PC-3 (cell line): Measurements from ENCODE around the gene RNF11. TPM values are rescaled to one million over a fixed set of nuclear protein-coding genes. Genes with fewer than 3 reads are reported as not detected.

Source experiments
- ATAC-seq: fragments of 200-7000 bp; cut with Tn5 transposase; 2 replicates; pipeline ENCODE4 v1.9.1; 2020; ENCODE audit warnings: mild to moderate bottlenecking, moderate library complexity
- BruUV-seq: library from RNA; stranded (reverse); fragments of 400-500 nt; replicated peaks from 2 replicates; lab custom pipeline; 2021; lab: Mats Ljungman, UMichigan
- CTCF ChIA-PET: fragments of 300-600 bp; sonication (Branson Sonifier 250); formaldehyde crosslinking; loops from one replicate; lab custom pipeline; 2022; ENCODE audit warnings: antibody characterized with exemption; lab: Charles Lee
- POLR2A ChIA-PET: fragments of 300-600 bp; sonication (Branson Sonifier 250); formaldehyde crosslinking; loops from one replicate; lab custom pipeline; 2022; ENCODE audit warnings: antibody characterized with exemption; ENCODE audit not compliant: unreplicated experiment; lab: Charles Lee
- DNase-seq: peaks from one replicate; pipeline ENCODE4 v3.0.0-alpha.2; 2015
- H2AFZ ChIP-seq: fragments of 300-600 bp; sonication (generic); 2 replicates; pipeline ENCODE4 v1.6.0; 2016; ENCODE audit warnings: antibody characterized with exemption, low read length
- H3F3A ChIP-seq: fragments of 300-600 bp; sonication (generic); one replicate; pipeline ENCODE4 v1.6.0; 2017; ENCODE audit warnings: antibody characterized with exemption, low read length, control low read depth, mild to moderate bottlenecking; ENCODE audit not compliant: unreplicated experiment
- H3K27ac ChIP-seq: fragments of 300-600 bp; sonication (generic); 2 replicates; pipeline ENCODE4 v1.5.1; 2016; ENCODE audit warnings: mild to moderate bottlenecking, low read length
- H3K27me3 ChIP-seq: fragments of 300-600 bp; sonication (generic); 2 replicates; pipeline ENCODE4 v1.6.1; 2016; ENCODE audit warnings: low read length, mixed read lengths
- H3K36me3 ChIP-seq: fragments of 300-600 bp; sonication (generic); 2 replicates; pipeline ENCODE4 v1.6.1; 2016; ENCODE audit warnings: low read depth, mixed run types, low read length, mixed read lengths
- H3K4me1 ChIP-seq: fragments of 300-600 bp; sonication (generic); 2 replicates; pipeline ENCODE4 v1.5.1; 2016; ENCODE audit warnings: low read length; ENCODE audit not compliant: insufficient read depth
- H3K4me2 ChIP-seq: fragments of 300-600 bp; sonication (generic); 2 replicates; pipeline ENCODE4 v1.6.0; 2016; ENCODE audit warnings: low read length
- H3K4me3 ChIP-seq: fragments of 300-600 bp; sonication (generic); 2 replicates; pipeline ENCODE4 v1.5.1; 2016; ENCODE audit warnings: mild to moderate bottlenecking, low read length, mixed read lengths
- H3K79me2 ChIP-seq: fragments of 300-600 bp; sonication (generic); 2 replicates; pipeline ENCODE4 v1.6.1; 2017; ENCODE audit warnings: low read length, mixed read lengths
- H3K9ac ChIP-seq: fragments of 300-600 bp; sonication (generic); 2 replicates; pipeline ENCODE4 v1.6.0; 2016; ENCODE audit warnings: mild to moderate bottlenecking, low read length
- H3K9me2 ChIP-seq: fragments of 300-600 bp; sonication (generic); replicated peaks from 2 replicates; pipeline ENCODE4 v1.6.1; 2016; ENCODE audit warnings: mixed run types, low read length, mixed read lengths
- H3K9me3 ChIP-seq: fragments of 300-600 bp; sonication (generic); 2 replicates; pipeline ENCODE4 v1.6.1; 2016; ENCODE audit warnings: low read length, mixed read lengths
- H4K20me1 ChIP-seq: fragments of 300-600 bp; sonication (generic); 2 replicates; pipeline ENCODE4 v1.6.1; 2016; ENCODE audit warnings: low read length, mixed read lengths
- EZH2 ChIP-seq: fragments of 300-600 bp; sonication (generic); IDR thresholded peaks from one replicate; pipeline ENCODE4 v1.6.1; 2017; ENCODE audit warnings: antibody characterized with exemption, mild to moderate bottlenecking, low read length; ENCODE audit not compliant: unreplicated experiment
- EZH2phosphoT487 ChIP-seq: fragments of 300-600 bp; sonication (generic); IDR thresholded peaks from 2 replicates; pipeline ENCODE4 v1.6.1; 2018; ENCODE audit warnings: mild to moderate bottlenecking, antibody characterized with exemption, low read length, borderline replicate concordance
- intact Hi-C: fragments of 100-400 bp; cut with micrococcal nuclease; formaldehyde crosslinking; loops from 2 replicates; pipeline ENCODE4 v1.9.0; 2023
- total RNA-seq: library from RNA; depleted of rRNA; stranded (reverse); fragments of >200 nt; gene quantifications from 2 replicates; pipeline ENCODE4 v1.2.3, GENCODE V29; 2014
- TF ChIP-seq, protein P1 (sequence below): fragments of 300-600 bp; sonication (generic); conservative IDR thresholded peaks from 2 replicates; pipeline ENCODE4 v1.5.1; 2017; ENCODE audit warnings: antibody characterized with exemption, low read depth, mild to moderate bottlenecking, low read length

Gene RNF11
- total RNA-seq, 1 experiment from 2014 or later, result 169 TPM

DNA sequence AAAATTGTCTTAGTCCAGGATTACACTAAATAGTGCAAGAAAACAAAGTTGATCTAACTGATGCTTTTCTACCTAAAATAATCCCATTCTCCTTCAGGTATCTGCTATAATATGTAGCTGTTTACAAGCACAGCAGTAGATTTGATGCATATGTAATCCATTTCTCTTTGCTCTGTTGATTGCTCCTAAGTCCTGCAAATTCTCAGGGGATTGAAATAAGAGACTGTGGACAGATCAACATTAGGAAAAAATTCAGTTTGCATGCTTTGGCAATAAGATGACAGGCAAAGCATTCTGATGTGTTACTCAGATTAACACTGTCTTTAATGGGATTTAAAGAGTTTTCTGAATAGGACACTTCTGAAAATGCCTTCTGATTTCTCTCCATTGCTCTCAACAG is 34.7 kb downstream of the RNF11 start:
- no TSS peak for BruUV-seq
- Histone ChIP-seq H3K79me2 (peaks cover 39% of the 10 kb centered on the region), H3K36me3 (peaks cover 11% of the 10 kb centered on the region; the same call in 1 of the 2 replicates), H2AFZ (no peak overlapping the region), H3K4me3 (no peak overlapping the region), H3K4me2 (no peak overlapping the region), H3K9ac (no peak overlapping the region), H4K20me1 (no peaks in the 10 kb centered on the region), H3K4me1 (peaks cover 17% of the 10 kb centered on the region), H3K27ac (no peak overlapping the region), H3K9me3 (no peaks in the 10 kb centered on the region), H3K9me2 (no peaks in the 10 kb centered on the region), H3F3A (no peaks in the 10 kb centered on the region), H3K27me3 (no peaks in the 10 kb centered on the region)
- ChIA-PET CTCF (no interaction called here), POLR2A (no interaction called here)
- TF ChIP-seq EZH2 (no peak), EZH2phosphoT487 (no peak)
- TF ChIP-seq, protein P1, sequence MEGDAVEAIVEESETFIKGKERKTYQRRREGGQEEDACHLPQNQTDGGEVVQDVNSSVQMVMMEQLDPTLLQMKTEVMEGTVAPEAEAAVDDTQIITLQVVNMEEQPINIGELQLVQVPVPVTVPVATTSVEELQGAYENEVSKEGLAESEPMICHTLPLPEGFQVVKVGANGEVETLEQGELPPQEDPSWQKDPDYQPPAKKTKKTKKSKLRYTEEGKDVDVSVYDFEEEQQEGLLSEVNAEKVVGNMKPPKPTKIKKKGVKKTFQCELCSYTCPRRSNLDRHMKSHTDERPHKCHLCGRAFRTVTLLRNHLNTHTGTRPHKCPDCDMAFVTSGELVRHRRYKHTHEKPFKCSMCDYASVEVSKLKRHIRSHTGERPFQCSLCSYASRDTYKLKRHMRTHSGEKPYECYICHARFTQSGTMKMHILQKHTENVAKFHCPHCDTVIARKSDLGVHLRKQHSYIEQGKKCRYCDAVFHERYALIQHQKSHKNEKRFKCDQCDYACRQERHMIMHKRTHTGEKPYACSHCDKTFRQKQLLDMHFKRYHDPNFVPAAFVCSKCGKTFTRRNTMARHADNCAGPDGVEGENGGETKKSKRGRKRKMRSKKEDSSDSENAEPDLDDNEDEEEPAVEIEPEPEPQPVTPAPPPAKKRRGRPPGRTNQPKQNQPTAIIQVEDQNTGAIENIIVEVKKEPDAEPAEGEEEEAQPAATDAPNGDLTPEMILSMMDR, result no peak
- DNase-seq (no peak), ATAC-seq (no peak)
- intact Hi-C loops, result no loop called here

DNA sequence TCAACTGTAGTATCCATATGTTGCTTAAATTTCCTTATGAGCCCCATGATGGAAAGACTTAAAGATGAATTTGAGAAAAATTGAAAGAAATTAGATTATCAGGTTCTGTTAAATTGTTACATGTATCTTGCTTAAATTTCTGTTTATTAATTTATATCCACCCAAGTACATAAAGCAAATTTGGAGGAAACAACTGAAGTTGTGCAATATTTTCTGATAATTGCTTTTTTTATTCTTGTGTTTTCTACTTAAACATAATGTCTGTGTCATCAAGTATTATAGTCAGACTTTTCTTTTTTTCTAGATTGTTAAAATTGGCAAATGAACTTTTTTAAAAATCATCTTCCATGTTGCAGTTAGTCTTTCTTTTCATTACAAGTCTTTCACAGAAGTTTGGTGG is 36.8 kb downstream of the RNF11 start:
- H3K27me3 ChIP-seq, result no peaks in the 10 kb centered on the region
- H3K9me3 ChIP-seq, result no peaks in the 10 kb centered on the region
- TF ChIP-seq, protein P1, result no peak
- TF ChIP-seq EZH2phosphoT487 (no peak), EZH2 (no peak)
- ATAC-seq, result no peak
- CTCF ChIA-PET, result no interaction called here
- DNase-seq, result no peak
- intact Hi-C loops, result no loop called here
- peaks cover 17% of the 10 kb centered on the region for H3K79me2 ChIP-seq
- H3K4me2 ChIP-seq, result no peak overlapping the region
- no peak overlapping the region for H3K4me3 ChIP-seq
- H3K4me1 ChIP-seq, result peaks cover 9% of the 10 kb centered on the region
- H4K20me1 ChIP-seq, result no peaks in the 10 kb centered on the region
- POLR2A ChIA-PET, result no interaction called here
- no peak overlapping the region for H2AFZ ChIP-seq
- H3F3A ChIP-seq, result no peaks in the 10 kb centered on the region
- peaks cover 11% of the 10 kb centered on the region; the same call in 1 of the 2 replicates for H3K36me3 ChIP-seq
- H3K9me2 ChIP-seq, result no peaks in the 10 kb centered on the region
- H3K27ac ChIP-seq, result no peak overlapping the region
- no TSS peak for BruUV-seq
- no peak overlapping the region for H3K9ac ChIP-seq

DNA sequence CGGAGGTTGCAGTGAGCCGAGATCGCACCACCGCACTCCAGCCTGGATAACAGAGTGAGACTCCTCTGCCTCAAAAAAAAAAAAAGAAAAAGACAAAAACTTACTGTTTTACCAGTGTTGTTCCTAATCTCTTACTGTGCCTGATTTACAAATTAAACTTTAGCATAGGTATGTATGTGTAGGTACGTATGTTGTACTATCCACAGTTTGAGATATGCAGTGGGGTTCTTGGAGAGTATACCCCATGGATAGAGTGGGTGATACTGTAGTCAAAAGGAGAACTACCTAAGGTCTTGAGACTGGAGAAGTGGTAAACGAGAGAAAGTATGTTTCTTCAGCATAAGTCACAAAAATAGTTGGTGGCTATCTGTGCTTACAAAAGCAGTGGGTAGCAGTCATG is 38.6 kb downstream of the RNF11 start:
- intact Hi-C loops, result no loop called here
- no peak overlapping the region for H3K4me3 ChIP-seq
- no peak overlapping the region for H3K27ac ChIP-seq
- CTCF ChIA-PET, result no interaction called here
- POLR2A ChIA-PET, result no interaction called here
- TF ChIP-seq, protein P1, result no peak
- TF ChIP-seq EZH2phosphoT487 (no peak), EZH2 (no peak)
- H3K4me1 ChIP-seq, result no peaks in the 10 kb centered on the region
- no peak overlapping the region for H2AFZ ChIP-seq
- no peaks in the 10 kb centered on the region for H3K9me3 ChIP-seq
- H3K36me3 ChIP-seq, result peaks cover 11% of the 10 kb centered on the region; the same call in 1 of the 2 replicates
- H4K20me1 ChIP-seq, result no peaks in the 10 kb centered on the region
- H3F3A ChIP-seq, result no peaks in the 10 kb centered on the region
- H3K79me2 ChIP-seq, result peaks cover 2% of the 10 kb centered on the region; the same call in 1 of the 2 replicates
- DNase-seq (no peak), ATAC-seq (no peak)
- H3K27me3 ChIP-seq, result no peaks in the 10 kb centered on the region
- H3K9ac ChIP-seq, result no peak overlapping the region
- H3K9me2 ChIP-seq, result no peaks in the 10 kb centered on the region
- no TSS peak for BruUV-seq
- H3K4me2 ChIP-seq, result no peak overlapping the region
